Lung microvascular endothelial cell (primary cell): ENCODE results near the gene PRKAA1. TPM values are rescaled to one million over a fixed set of nuclear protein-coding genes. Genes with fewer than 3 reads are reported as not detected.

Experiments used
- DNase-seq, 2 donors: peaks; one replicate each; pipeline versions ENCODE4 v3.0.0 to v3.0.0-alpha.2; 2010; ENCODE audit warnings: low read depth in 2 of 2
- total RNA-seq: library from RNA; depleted of rRNA; stranded (reverse); fragments of >200 nt; gene quantifications from 2 replicates; pipeline ENCODE4 v1.2.1, GENCODE V29; 2014

The PRKAA1 gene
- 81.3 and 87.4 TPM in 2 replicates for total RNA-seq

GRCh38 chr5:40798012-40798800, at the start of gene PRKAA1:
Gene PRKAA1, minus strand, starts transcription at chr5:40798374. Its CDS starts 185 bp downstream, at chr5:40798189.
- DNase-seq: peak; percentile 92 to 95

- DNase-seq: no peak
Observed at GRCh38 chr5:40847525-40847924, 49.4 kb upstream of the PRKAA1 start.

GRCh38 chr5:40846371-40846770, 48.2 kb upstream of the PRKAA1 start:
- no peak for DNase-seq

- no peak for DNase-seq
Observed at GRCh38 chr5:40844565-40844964, 46.4 kb upstream of the PRKAA1 start.

GRCh38 chr5:40842351-40842750, 44.2 kb upstream of the PRKAA1 start:
- peak; percentile 8 to 61 for DNase-seq

GRCh38 chr5:40841068-40841805, 43.1 kb upstream of the PRKAA1 start, which contains the start of gene CARD6:
Gene CARD6, plus strand, starts transcription at chr5:40841367. Its CDS starts 16 bp downstream, at chr5:40841383.
- DNase-seq: peak; percentile 68 to 80

- DNase-seq: no peak
Observed at GRCh38 chr5:40838086-40838485, 39.9 kb upstream of the PRKAA1 start.

GRCh38 chr5:40834849-40835787, 36.9 kb upstream of the PRKAA1 start, which contains the start of gene RPL37:
Gene RPL37, minus strand, starts transcription at chr5:40835222. Its CDS starts 37 bp downstream, at chr5:40835185.
- DNase-seq: peak; percentile 97 to 98

GRCh38 chr5:40834391-40834848, 36.2 kb upstream of the PRKAA1 start:
- DNase-seq: peak; percentile 64 to 74

GRCh38 chr5:40833712-40834229, 35.6 kb upstream of the PRKAA1 start:
- DNase-seq: no peak

GRCh38 chr5:40832345-40832744, 34.2 kb upstream of the PRKAA1 start:
- DNase-seq: no peak

- no peak for DNase-seq
Observed at GRCh38 chr5:40831346-40832210, 33.4 kb upstream of the PRKAA1 start.

GRCh38 chr5:40829748-40830533, 31.8 kb upstream of the PRKAA1 start:
- no peak for DNase-seq

- DNase-seq: no peak
Observed at GRCh38 chr5:40828690-40829661, 30.8 kb upstream of the PRKAA1 start.

- DNase-seq: no peak
Observed at GRCh38 chr5:40828021-40828631, 30.0 kb upstream of the PRKAA1 start.

GRCh38 chr5:40827188-40827977, 29.2 kb upstream of the PRKAA1 start:
- DNase-seq: no peak
